ENCODE results near the gene OR6K3. TPM values are rescaled to one million over a fixed set of nuclear protein-coding genes. Genes with fewer than 3 reads are reported as not detected.
"Not testable (repeated sequence)": the region's sequence is repeated elsewhere in the genome, so short reads cannot be mapped to it uniquely, and the experiment has no call there.

Gene OR6K3
- total RNA-seq, 4 donors from 2014 or later, result not detected

DNA sequence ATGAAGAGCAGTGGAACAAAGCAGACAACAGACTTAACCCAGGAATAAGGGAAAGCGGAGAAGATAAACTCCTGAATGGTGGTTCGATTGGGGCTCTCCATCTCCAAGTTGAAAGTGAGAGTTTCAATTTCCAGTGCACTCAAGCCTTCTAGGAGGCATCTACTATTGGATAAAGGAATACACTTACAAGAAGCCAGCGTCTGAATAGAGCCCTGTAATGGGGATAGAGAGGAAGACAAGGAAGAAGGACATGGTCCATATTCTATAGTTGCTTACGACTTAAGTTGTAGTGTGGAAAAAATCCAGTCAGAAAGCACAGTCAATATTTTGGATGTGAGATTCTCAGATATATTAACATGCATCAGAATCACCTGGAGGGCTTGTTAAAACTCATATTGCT lies 20.0 kb downstream of the OR6K3 start, which contains the start of gene OR6K2:
OR6K2 (minus strand) TSS at position 101 of the 400 bp plus-strand sequence; CDS start at position 101, 0 bp downstream.
- Histone ChIP-seq H3K27me3 (no peaks in the 10 kb centered on the region), H3K4me1 (no peaks in the 10 kb centered on the region), H3K36me3 (no peaks in the 10 kb centered on the region), H3K4me3 (no peak within 1 kb of the TSS), H3K9me3 (no peaks in the 10 kb centered on the region), H3K27ac (replicated peaks in 1 of 4) (no peak within 1 kb of the TSS)
- no peak for DNase-seq (ENCODE audit: extremely low spot score)
- WGBS, result 82% methylated on average over 4 of the region's 4 CpGs
- TF ChIP-seq POLR2AphosphoS5 (IDR thresholded peaks at IDR 0.05), result no peak
- no peak for TF ChIP-seq POLR2A (IDR thresholded peaks at IDR 0.05; ENCODE audit: low read depth)
- TF ChIP-seq EP300 (IDR thresholded peaks at IDR 0.05), result no peak
- TF ChIP-seq, protein P1, sequence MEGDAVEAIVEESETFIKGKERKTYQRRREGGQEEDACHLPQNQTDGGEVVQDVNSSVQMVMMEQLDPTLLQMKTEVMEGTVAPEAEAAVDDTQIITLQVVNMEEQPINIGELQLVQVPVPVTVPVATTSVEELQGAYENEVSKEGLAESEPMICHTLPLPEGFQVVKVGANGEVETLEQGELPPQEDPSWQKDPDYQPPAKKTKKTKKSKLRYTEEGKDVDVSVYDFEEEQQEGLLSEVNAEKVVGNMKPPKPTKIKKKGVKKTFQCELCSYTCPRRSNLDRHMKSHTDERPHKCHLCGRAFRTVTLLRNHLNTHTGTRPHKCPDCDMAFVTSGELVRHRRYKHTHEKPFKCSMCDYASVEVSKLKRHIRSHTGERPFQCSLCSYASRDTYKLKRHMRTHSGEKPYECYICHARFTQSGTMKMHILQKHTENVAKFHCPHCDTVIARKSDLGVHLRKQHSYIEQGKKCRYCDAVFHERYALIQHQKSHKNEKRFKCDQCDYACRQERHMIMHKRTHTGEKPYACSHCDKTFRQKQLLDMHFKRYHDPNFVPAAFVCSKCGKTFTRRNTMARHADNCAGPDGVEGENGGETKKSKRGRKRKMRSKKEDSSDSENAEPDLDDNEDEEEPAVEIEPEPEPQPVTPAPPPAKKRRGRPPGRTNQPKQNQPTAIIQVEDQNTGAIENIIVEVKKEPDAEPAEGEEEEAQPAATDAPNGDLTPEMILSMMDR (IDR thresholded peaks at IDR 0.05), result no peak
- intact Hi-C loops (cut with DNase I), result no loop called here

DNA sequence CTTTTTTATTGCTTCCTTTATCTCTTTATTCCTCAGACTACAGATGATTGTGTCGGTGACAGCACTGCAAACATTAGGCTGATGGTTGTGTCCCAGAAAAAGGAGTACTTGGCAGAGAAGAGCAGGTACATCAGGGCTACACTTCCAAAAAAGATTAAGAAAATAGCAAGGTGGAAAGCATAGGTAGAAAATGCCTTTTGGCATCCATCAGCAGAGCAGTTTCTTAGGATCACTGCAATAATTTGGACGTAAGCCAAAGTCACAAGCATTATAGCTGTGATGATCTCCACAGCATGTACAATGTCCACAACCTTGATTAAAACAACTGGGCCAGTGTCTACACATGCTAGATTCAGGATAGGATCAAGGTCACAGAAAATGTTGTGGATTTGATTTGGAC lies 25.9 kb downstream of the OR6K3 start:
- no peaks in the 10 kb centered on the region for H3K4me1 ChIP-seq
- H3K27me3 ChIP-seq, result no peaks in the 10 kb centered on the region
- DNase-seq (ENCODE audit: extremely low spot score), result no peak
- H3K4me3 ChIP-seq, result no peak overlapping the region
- WGBS, result 74% methylated on average over 2 of the region's 2 CpGs
- intact Hi-C loops (cut with DNase I), result no loop called here
- no peak overlapping the region for H3K27ac ChIP-seq (replicated peaks in 1 of 4)
- TF ChIP-seq POLR2A (IDR thresholded peaks at IDR 0.05; ENCODE audit: low read depth) (no peak), POLR2AphosphoS5 (IDR thresholded peaks at IDR 0.05) (no peak)
- TF ChIP-seq, protein P1 (IDR thresholded peaks at IDR 0.05), result no peak
- H3K36me3 ChIP-seq, result no peaks in the 10 kb centered on the region
- no peaks in the 10 kb centered on the region for H3K9me3 ChIP-seq

DNA sequence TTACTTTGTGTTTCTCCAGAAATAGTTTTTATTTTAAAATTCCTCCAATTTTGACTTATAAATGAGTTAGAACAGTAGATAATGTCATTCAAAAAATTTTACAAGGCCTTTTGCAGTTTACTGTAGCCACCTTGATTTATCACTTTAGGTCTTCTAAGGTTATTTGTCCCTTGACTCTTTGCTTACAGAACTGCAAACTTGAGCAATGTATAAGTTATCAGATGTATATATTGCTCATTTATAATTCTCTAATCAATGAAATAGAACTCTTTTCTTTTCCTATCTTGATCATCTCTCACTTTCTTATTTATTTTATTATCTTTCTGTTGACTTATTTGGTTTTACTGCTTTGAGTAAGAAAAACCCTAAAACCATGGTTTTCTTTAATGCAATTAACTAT lies 28.2 kb downstream of the OR6K3 start:
- no peak for DNase-seq (ENCODE audit: extremely low spot score)
- Histone ChIP-seq H3K4me1 (no peaks in the 10 kb centered on the region), H3K27ac (replicated peaks in 1 of 4) (no peak overlapping the region), H3K27me3 (no peaks in the 10 kb centered on the region), H3K4me3 (no peak overlapping the region), H3K36me3 (no peaks in the 10 kb centered on the region), H3K9me3 (no peaks in the 10 kb centered on the region)
- TF ChIP-seq, protein P1 (IDR thresholded peaks at IDR 0.05), result no peak
- TF ChIP-seq POLR2AphosphoS5 (IDR thresholded peaks at IDR 0.05), result no peak
- no peak for TF ChIP-seq EP300 (IDR thresholded peaks at IDR 0.05)
- no peak for TF ChIP-seq POLR2A (IDR thresholded peaks at IDR 0.05; ENCODE audit: low read depth)
- intact Hi-C loops (cut with DNase I), result no loop called here

DNA sequence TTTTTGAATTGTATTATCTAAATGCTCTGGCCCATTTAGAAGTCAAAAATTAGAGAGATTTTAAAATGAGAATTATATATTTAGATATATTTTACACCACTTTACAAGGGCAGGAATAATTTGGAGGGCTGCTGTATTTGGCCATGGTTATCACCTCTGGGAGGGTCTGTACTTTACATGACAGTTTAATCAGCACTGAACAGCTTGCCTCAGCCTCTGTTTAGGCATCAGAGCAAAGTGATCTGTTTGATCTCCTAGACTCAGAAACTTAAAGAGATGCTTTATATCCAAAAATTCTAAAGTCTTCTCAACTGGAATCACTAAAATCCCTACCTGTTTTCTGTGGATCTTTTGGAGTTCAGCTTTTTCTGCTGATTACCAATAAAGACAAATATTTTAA lies 28.6 kb downstream of the OR6K3 start:
- no peaks in the 10 kb centered on the region for H3K36me3 ChIP-seq
- no peak for DNase-seq (ENCODE audit: extremely low spot score)
- H3K27ac ChIP-seq (replicated peaks in 1 of 4), result no peak overlapping the region
- intact Hi-C loops (cut with DNase I), result no loop called here
- no peak overlapping the region for H3K4me3 ChIP-seq
- H3K9me3 ChIP-seq, result no peaks in the 10 kb centered on the region
- no peaks in the 10 kb centered on the region for H3K27me3 ChIP-seq
- TF ChIP-seq EP300 (IDR thresholded peaks at IDR 0.05) (no peak), POLR2AphosphoS5 (IDR thresholded peaks at IDR 0.05) (no peak), POLR2A (IDR thresholded peaks at IDR 0.05; ENCODE audit: low read depth) (no peak)
- TF ChIP-seq, protein P1 (IDR thresholded peaks at IDR 0.05), result no peak
- H3K4me1 ChIP-seq, result no peaks in the 10 kb centered on the region

DNA sequence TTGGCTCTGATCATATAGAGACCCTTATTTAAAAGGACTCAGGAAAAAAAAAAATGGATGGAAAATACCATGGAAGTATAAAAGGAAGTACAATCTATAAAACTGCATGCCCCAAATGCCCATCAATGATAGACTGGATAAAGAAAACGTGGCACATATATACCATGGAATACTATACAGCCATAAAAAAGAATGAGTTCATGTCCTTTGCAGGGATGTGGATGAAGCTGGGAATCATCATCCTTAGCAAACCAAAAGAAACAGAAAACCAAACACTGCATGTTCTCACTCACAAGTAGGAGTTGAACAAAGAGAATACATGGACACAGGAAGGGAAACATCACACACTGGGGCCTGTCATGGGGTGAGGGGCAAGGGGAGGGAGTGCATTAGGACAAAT lies 29.4 kb downstream of the OR6K3 start:
- intact Hi-C loops (cut with DNase I); H3K27me3 ChIP-seq; DNase-seq (ENCODE audit: extremely low spot score); H3K27ac ChIP-seq (replicated peaks in 1 of 4); H3K36me3 ChIP-seq; H3K4me1 ChIP-seq; H3K9me3 ChIP-seq; H3K4me3 ChIP-seq: not testable (repeated sequence)
- WGBS, result 51% methylated on average over 1 of the region's 1 CpG

All from esophagus muscularis mucosa (tissue), 4 donors.